ENCODE results near the gene CITED1.

Gene CITED1

DNA sequence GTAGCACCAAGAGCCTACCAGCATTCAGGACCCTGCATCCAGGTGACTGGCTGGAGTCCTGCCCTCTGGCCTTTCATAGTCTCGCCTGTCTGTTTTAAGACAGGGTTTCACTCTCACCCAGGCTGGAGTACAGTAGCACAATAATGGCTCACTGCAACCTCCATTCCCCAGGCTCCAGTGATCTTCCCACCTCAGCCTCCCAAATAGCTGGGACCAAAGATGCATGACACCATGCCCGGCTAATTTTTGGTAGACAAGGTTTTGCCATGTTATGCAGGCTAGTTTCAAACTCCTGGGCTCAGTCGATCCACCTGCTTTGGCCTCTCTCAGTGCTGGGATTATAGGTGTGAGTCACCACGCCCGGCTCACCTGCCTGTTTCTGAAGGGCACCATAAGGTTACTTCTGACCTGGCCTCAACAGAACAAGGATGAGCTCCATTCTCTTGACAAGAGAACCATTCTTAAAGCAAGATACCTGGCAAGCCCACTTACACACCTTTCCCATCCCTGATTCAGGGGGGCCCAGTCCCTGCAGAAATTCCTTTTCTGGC lies 35.3 kb downstream of the CITED1 start:
- TF ChIP-seq CTCF (conservative IDR thresholded peaks at IDR 0.05; ENCODE audit: low read depth, low read length), result no peak
- H3K4me3 ChIP-seq (ENCODE audit: low read length), result no peak overlapping the region
- DNase-seq (ENCODE audit: low read depth), result no peak

- no peak for TF ChIP-seq CTCF (conservative IDR thresholded peaks at IDR 0.05; ENCODE audit: low read depth, low read length)
- H3K4me3 ChIP-seq (ENCODE audit: low read length), result no peak overlapping the region
- no peak for DNase-seq (ENCODE audit: low read depth)
Observed at GRCh38 chrX:72269671-72270251, 36.0 kb downstream of the CITED1 start.

DNA sequence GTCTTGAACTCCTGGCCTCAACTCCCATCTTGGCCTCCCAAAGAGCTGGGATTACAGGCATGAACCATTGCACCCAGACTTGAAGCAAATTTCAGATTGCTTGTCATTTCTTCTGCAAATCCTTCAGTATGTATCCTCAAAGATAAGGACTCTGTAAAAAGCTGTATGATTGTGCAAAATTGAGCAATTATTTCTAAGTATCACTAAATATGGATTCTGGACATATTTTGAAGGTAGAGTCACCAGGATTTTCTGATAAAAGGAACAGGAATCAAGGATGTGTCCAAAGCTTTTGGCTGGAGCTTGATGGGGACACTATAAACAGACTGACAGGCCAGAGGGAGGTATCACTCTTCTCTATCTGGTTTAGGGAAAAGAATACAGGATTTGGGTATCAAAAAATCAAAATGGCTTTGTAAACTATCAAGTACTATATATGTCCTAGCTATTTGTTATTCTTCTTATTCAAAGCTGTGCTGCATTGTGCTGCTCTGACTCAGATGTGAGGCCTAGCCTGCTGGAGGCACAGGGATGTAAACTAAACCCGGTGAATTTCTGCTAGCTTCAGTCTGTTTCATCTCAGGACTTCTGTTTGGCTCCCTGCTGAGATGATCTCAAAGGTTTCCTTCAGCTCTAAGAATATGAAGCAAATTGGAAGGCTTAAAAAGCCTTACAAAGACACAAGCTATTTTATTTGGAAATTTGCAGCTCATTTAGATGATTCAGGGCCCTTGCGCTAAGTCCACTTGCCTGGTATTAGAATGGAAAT lies 36.9 kb downstream of the CITED1 start:
- no peak for DNase-seq (ENCODE audit: low read depth)
- no peak overlapping the region for H3K4me3 ChIP-seq (ENCODE audit: low read length)
- no peak for TF ChIP-seq CTCF (conservative IDR thresholded peaks at IDR 0.05; ENCODE audit: low read depth, low read length)

DNA sequence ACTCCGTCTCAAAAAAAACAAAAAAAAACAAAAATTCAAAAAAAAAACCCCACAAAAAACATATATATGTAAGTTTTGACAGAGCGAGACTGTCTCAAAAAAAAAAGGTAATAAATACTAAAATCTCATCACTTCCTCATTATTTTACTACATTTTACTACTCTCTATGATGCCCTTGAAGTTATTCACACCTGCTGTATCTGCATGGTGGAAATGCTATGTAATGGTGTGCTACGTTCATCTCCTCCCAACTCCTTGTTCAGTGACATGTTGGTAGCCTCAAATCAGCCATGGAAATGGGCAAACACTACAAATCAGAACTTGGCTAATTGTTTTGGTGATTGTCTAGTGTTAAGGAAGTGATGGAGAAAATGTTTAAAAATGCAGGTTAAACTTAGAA lies 40.5 kb downstream of the CITED1 start:
- H3K4me3 ChIP-seq (ENCODE audit: low read length), result no peak overlapping the region
- no peak for DNase-seq (ENCODE audit: low read depth)
- no peak for TF ChIP-seq CTCF (conservative IDR thresholded peaks at IDR 0.05; ENCODE audit: low read depth, low read length)

GRCh38 chrX:72262077-72262476 lies 43.6 kb downstream of the CITED1 start:
- DNase-seq (ENCODE audit: low read depth), result no peak
- H3K4me3 ChIP-seq (ENCODE audit: low read length), result no peak overlapping the region
- TF ChIP-seq CTCF (conservative IDR thresholded peaks at IDR 0.05; ENCODE audit: low read depth, low read length), result no peak

GRCh38 chrX:72260448-72260847 lies 45.3 kb downstream of the CITED1 start:
- H3K4me3 ChIP-seq (ENCODE audit: low read length), result no peak overlapping the region
- no peak for DNase-seq (ENCODE audit: low read depth)
- no peak for TF ChIP-seq CTCF (conservative IDR thresholded peaks at IDR 0.05; ENCODE audit: low read depth, low read length)

DNA sequence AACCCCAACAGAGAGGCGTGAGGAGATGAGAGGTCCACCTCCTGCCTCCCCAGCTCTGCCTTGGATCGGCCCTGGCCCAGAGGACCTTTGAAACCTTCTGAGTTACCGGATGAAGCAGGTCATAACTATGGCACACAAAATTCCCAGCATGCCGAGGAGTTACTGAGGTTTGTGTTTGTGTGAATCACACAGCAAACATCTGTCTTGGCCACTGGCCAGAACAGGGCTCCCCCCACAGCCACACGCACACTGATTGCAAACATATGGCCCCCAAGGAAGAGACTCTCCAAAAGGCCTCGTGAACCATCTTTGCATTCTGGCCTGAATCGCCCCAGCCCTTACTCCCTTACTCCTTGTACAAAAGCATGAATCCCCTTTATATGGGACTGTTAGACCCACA lies 47.5 kb downstream of the CITED1 start:
- TF ChIP-seq CTCF (conservative IDR thresholded peaks at IDR 0.05; ENCODE audit: low read depth, low read length), result no peak
- DNase-seq (ENCODE audit: low read depth), result no peak
- no peak overlapping the region for H3K4me3 ChIP-seq (ENCODE audit: low read length)

All from retinal pigment epithelial cell (primary cell).